Panc1 (cell line): ENCODE results near the gene ABAT. TPM values are rescaled to one million over a fixed set of nuclear protein-coding genes. Genes with fewer than 3 reads are reported as not detected.
A peak's percentile ranks its signal among the peaks of the same experiment; 100 is the strongest.

Source experiments
- ATAC-seq: fragments of 200-7000 bp; cut with Tn5 transposase; 2 replicates; pipeline ENCODE4 v1.9.1; 2020; ENCODE audit warnings: mild to moderate bottlenecking, moderate library complexity
- BruUV-seq: library from RNA; stranded (reverse); fragments of 400-500 nt; replicated peaks from 2 replicates; lab custom pipeline; 2021; lab: Mats Ljungman, UMichigan
- CTCF ChIA-PET: fragments of 300-600 bp; sonication (Branson Sonifier 250); formaldehyde crosslinking; loops from one replicate; lab custom pipeline; 2022; ENCODE audit warnings: antibody characterized with exemption; lab: Charles Lee
- POLR2A ChIA-PET: fragments of 300-600 bp; sonication (Branson Sonifier 250); formaldehyde crosslinking; loops from one replicate; lab custom pipeline; 2022; ENCODE audit warnings: antibody characterized with exemption; lab: Charles Lee
- DNase-seq: peaks from one replicate; pipeline ENCODE4 v3.0.0-alpha.2; 2010; ENCODE audit warnings: low read depth, low spot score
- H3K27ac ChIP-seq: 2 replicates; pipeline ENCODE4 v1.5.1; 2011; ENCODE audit warnings: mild to moderate bottlenecking, low read length, inconsistent platforms
- H3K27me3 ChIP-seq: fragments of 200-500 bp; sonication (Bioruptor generic); 2 replicates; pipeline ENCODE4 v1.6.0; 2014; ENCODE audit warnings: low read length, inconsistent platforms; ENCODE audit not compliant: control insufficient read depth, insufficient read depth
- H3K36me3 ChIP-seq: fragments of 200-500 bp; sonication (Bioruptor generic); 2 replicates; pipeline ENCODE4 v1.5.1; 2014; ENCODE audit warnings: inconsistent platforms, mild to moderate bottlenecking, low read length, moderate library complexity; ENCODE audit not compliant: control insufficient read depth, insufficient read depth
- H3K4me1 ChIP-seq: 2 replicates; pipeline ENCODE4 v1.5.1; 2011; ENCODE audit warnings: inconsistent platforms, mild to moderate bottlenecking, low read length, moderate library complexity; ENCODE audit not compliant: control insufficient read depth, insufficient read depth
- H3K4me3 ChIP-seq, 2 experiments: 2 replicates each; pipeline ENCODE4 v1.5.1; 2011 to 2012; ENCODE audit warnings: low read depth in 2 of 2, low read length in 2 of 2, mild to moderate bottlenecking in 2 of 2, inconsistent platforms in 1 of 2, moderate library complexity in 1 of 2
- H3K9me3 ChIP-seq: fragments of 200-500 bp; sonication (Bioruptor generic); 2 replicates; pipeline ENCODE4 v1.5.1; 2014; ENCODE audit warnings: low read depth, mild to moderate bottlenecking, inconsistent platforms, low read length, moderate library complexity; ENCODE audit not compliant: control insufficient read depth, insufficient read depth
- CTCF ChIP-seq: fragments of 450-650 bp; IDR thresholded peaks from 2 replicates; pipeline ENCODE4 v1.5.1; 2017; ENCODE audit warnings: mild to moderate bottlenecking
- POLR2AphosphoS5 ChIP-seq: IDR thresholded peaks from 2 replicates; pipeline ENCODE4 v1.6.1; 2012; ENCODE audit warnings: mild to moderate bottlenecking, low read depth, low read length, moderate library complexity
- REST ChIP-seq, 2 experiments: IDR thresholded peaks; 2 replicates each; pipeline ENCODE4 v1.6.1; 2011 to 2012; ENCODE audit warnings: low read depth in 2 of 2, control low read depth in 1 of 2, low read length in 1 of 2, mild to moderate bottlenecking in 1 of 2, moderate library complexity in 1 of 2; ENCODE audit not compliant: insufficient read depth in 1 of 2
- SIN3A ChIP-seq: IDR thresholded peaks from 2 replicates; pipeline ENCODE4 v1.6.1; 2012; ENCODE audit warnings: low read depth, mild to moderate bottlenecking, low read length, moderate library complexity, borderline replicate concordance; ENCODE audit not compliant: insufficient read depth
- TCF7L2 ChIP-seq: IDR thresholded peaks from 2 replicates; pipeline ENCODE4 v1.6.1; 2011; ENCODE audit warnings: mild to moderate bottlenecking, low read depth, low read length, inconsistent platforms
- in situ Hi-C: cut with HindIII; loops from 2 replicates; pipeline ENCODE4 v1.10.0; 2016; ENCODE audit warnings: low sequenced_read_pairs, low pct_unique_long_range_greater_than_20kb
- intact Hi-C: fragments of 100-400 bp; cut with micrococcal nuclease; formaldehyde crosslinking; loops from one replicate; pipeline ENCODE4 v1.10.0; 2022; ENCODE audit not compliant: unreplicated experiment
- total RNA-seq: library from RNA; stranded (reverse); gene quantifications from one replicate; pipeline ENCODE4 v1.2.1, GENCODE V29; 2021; ENCODE audit not compliant: unreplicated experiment

ABAT gene
- total RNA-seq, 1 experiment from 2014 or later = 0.77 TPM

GRCh38 chr16:8763899-8764298, 89.5 kb downstream of the ABAT start:
- no peak for ATAC-seq
- no peak for DNase-seq
- Histone ChIP-seq H3K9me3 (no peaks in the 10 kb centered on the region), H3K4me3 (no peak overlapping the region), H3K27me3 (no peaks in the 10 kb centered on the region), H3K27ac (no peak overlapping the region), H3K36me3 (no peaks in the 10 kb centered on the region), H3K4me1 (no peaks in the 10 kb centered on the region)
- no peak for TF ChIP-seq REST (IDR thresholded peaks at IDR 0.05; ENCODE audit: insufficient read depth in 1 of 2, low read depth in 2 of 2, low read length in 1 of 2)
- intact Hi-C loops (no loop called here), in situ Hi-C loops (no loop called here)
- POLR2A ChIA-PET = no interaction called here
- CTCF ChIA-PET = no interaction called here
- BruUV-seq = no TSS peak

GRCh38 chr16:8764525-8765250, 90.3 kb downstream of the ABAT start:
- no peak overlapping the region for H3K4me3 ChIP-seq
- ChIA-PET CTCF (no interaction called here), POLR2A (no interaction called here)
- H3K4me1 ChIP-seq = no peaks in the 10 kb centered on the region
- no peak overlapping the region for H3K27ac ChIP-seq
- ATAC-seq = peak; percentile 29; the same call in 1 of the 2 replicates
- no peaks in the 10 kb centered on the region for H3K36me3 ChIP-seq
- no peaks in the 10 kb centered on the region for H3K9me3 ChIP-seq
- no peak for DNase-seq
- no peaks in the 10 kb centered on the region for H3K27me3 ChIP-seq
- no peak for TF ChIP-seq TCF7L2
- TF ChIP-seq SIN3A = no peak
- TF ChIP-seq CTCF = no peak
- no peak for TF ChIP-seq REST (IDR thresholded peaks at IDR 0.05; ENCODE audit: insufficient read depth in 1 of 2, low read depth in 2 of 2, low read length in 1 of 2)
- no peak for TF ChIP-seq POLR2AphosphoS5
- intact Hi-C loops = no loop called here
- in situ Hi-C loops = no loop called here
- BruUV-seq = no TSS peak
